ENCODE data around the gene POLDIP3. TPM values are rescaled to one million over a fixed set of nuclear protein-coding genes. Genes with fewer than 3 reads are reported as not detected.

The POLDIP3 gene
- total RNA-seq, 1 experiment from 2014 or later, result 58.3 TPM

DNA sequence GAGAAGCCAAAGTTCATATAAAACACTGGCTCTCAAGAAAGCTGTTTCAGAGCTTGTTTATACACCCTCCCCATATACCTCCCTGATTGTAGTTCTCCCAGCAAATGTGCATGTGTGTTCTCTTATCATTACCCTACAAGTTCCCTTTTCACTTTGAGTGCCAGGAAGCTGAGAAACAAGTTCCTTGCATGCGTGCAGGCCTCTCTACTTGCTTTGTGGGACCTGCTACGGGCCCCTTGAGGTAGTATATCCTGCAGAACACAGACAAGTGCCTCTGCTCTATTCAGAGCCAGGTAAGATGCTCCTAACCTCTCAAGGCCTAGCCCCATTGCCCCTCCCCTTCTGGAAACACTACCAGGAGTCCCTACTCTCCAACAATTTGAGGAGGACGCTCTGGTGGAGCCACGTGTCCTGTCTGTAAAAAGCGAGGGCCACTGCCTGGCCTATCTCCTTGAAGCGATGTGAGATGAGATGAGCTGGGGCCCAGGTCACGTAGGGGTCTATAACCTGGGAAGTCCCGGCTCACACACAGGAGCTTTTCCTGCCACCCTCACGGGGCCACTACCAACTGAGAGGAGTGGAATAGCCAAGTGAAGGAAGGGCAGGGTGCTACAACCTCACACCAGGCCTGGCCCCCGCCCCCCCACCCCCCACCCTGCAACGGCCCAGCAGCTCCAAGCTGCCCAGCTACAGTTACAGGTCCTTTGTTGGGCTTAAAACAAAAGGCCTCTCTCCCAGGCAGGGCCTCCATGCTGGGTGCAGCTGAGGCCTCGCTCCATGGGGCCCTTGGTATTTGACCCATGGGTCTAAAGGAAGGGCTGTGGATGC is 28.3 kb upstream of the POLDIP3 start:
- no peak for DNase-seq (ENCODE audit: low read depth)

GRCh38 chr22:42641801-42642413 is 27.2 kb upstream of the POLDIP3 start:
- DNase-seq (ENCODE audit: low read depth), result no peak

- DNase-seq (ENCODE audit: low read depth), result no peak
Measured at GRCh38 chr22:42639541-42640241, 25.0 kb upstream of the POLDIP3 start.

- no peak for DNase-seq (ENCODE audit: low read depth)
Measured at GRCh38 chr22:42637555-42637954, 22.9 kb upstream of the POLDIP3 start.

- DNase-seq (ENCODE audit: low read depth), result no peak
Measured at GRCh38 chr22:42636506-42636905, 21.8 kb upstream of the POLDIP3 start.

- DNase-seq (ENCODE audit: low read depth), result peak; percentile 95
Measured at GRCh38 chr22:42635531-42635930, 20.8 kb upstream of the POLDIP3 start.

- DNase-seq (ENCODE audit: low read depth), result no peak
Measured at GRCh38 chr22:42633013-42633412, 18.3 kb upstream of the POLDIP3 start.

- DNase-seq (ENCODE audit: low read depth), result no peak
Measured at GRCh38 chr22:42632096-42632495, 17.4 kb upstream of the POLDIP3 start.

- peak; percentile 67 for DNase-seq (ENCODE audit: low read depth)
Measured at GRCh38 chr22:42630901-42631602, 16.4 kb upstream of the POLDIP3 start.

DNA sequence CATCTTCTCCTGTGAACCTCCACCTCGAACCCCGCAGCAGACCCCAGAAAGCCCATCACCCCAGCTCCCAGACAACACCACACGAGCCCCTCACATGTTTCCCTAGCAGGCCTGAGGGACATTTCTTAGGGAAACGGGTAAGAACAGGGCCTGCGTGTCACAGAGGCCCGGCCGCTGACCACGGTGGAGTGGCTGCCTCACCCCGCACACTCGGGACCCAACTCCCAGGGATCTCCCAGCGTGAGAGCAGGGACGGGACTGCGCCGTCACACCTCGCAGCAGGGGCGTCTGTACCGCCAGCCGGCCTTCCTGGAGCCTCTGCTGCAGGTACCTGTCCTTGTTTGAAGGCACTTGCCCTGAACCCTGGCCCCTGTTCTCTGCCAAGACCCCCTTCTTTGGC is 15.5 kb upstream of the POLDIP3 start:
- no peak for DNase-seq (ENCODE audit: low read depth)

- DNase-seq (ENCODE audit: low read depth), result no peak
Measured at GRCh38 chr22:42627981-42628380, 13.3 kb upstream of the POLDIP3 start.

DNA sequence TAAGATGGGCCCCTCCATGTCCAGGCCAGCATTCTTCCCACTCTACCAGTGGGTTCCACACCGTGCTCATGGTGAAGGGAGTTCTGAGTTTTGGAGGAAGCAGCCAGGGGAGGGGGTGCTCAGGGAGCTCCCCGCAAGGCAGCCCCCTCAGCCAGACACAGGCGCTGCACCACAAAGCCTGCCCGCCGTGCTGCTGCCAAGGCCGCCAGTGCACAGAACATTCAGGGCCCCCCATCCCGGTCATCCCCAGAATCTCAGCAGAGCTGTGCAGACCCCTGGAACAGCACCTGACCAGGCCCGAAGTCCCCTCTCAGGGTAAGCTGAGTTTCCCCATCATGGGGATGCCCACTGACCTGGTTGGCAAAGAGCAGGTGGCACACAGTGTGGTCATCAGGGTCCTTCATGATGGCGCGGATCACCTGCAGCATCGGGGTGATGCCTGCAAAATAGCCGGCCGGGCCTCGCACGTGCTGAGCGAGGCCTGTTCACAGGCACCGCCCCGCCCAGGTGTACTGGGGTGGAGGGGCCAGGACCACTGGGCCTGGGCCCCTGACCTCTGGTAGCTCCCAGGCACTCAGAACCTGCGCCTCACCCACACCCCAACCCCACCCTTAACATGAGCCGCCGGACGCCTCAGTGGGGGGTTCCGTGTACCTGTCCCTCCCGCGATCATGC is 12.4 kb upstream of the POLDIP3 start:
- DNase-seq (ENCODE audit: low read depth), result no peak

GRCh38 chr22:42626431-42626830 is 11.7 kb upstream of the POLDIP3 start:
- no peak for DNase-seq (ENCODE audit: low read depth)

DNA sequence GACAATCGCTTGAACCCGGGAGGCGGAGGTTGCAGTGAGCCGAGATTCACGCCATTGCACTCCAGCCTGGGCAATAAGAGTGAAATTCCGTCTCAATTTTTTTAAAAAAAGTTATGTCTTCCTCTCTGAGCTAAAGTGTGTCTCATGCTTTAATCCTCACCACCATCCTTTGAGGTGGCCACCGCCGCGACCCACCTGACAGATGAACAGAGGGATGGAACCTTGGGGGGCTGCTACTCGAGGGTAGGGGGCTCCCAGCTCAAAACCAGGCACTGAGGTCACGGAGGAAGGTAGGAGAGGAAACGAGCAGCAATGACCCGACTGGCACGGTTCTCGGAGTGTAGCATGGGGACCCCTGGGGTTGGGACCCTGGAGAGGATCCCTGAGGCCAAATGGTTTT is 10.7 kb upstream of the POLDIP3 start:
- DNase-seq (ENCODE audit: low read depth), result no peak

DNA sequence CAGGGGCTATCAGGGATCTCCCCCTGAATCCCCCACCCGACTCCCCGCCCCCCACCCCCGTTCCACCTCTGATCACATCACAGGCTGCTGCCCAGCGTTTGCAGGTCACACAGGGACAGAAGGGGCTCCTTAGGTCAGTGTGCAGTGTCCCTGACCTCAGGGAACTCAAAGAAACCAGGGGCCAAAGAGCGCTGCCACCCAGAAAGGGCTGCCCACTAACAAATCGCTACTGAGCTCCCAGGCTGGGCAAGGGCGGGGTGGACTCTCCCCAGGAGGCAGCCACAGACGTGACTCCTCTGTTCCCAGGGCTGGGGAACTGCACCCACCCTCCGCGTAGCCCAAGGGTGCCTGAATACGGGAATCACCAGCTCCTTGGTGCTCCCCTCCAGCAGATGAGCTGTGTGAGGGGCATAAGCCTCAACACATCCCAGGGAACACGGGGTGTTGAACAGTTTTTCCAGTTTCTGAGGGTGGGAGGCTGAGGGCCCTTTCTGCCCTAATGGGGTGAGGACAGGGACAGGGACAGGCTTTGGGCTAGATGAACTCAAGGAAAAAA is 9.9 kb upstream of the POLDIP3 start:
- no peak for DNase-seq (ENCODE audit: low read depth)

DNA sequence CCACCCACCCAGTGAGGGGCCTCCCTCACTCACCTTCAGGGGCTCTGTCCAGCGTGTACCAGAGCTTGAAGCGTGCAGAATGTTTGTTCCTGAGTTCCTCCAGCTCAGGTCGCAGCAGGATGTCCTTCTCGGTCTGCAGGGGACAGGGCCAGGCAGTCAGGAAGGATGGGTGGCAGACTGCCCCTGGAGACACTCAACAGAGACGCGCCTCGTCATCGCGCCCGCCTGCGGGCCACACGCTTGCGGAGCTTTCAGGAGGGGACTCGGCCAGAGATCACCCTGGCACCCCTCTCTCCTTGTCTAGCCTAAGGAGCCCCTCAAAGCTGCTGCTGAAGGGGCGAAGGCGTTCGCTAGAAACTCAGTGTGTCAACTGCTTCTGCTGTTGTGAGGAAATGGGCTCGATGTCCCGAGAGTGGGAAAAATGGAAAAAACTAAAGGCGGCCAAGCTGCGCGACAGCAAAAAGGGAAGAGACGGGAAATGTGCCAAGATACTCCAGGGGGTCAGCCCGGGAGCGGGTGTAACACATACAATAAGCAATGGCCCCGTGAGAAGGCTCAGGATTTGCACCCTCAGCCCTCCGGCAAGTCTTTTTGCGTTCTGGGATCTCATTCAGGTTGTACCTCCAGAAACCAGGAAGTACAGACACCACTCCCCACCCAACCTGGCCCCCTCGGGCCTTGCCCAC is 9.2 kb upstream of the POLDIP3 start:
- no peak for DNase-seq (ENCODE audit: low read depth)

GRCh38 chr22:42623301-42623751 is 8.6 kb upstream of the POLDIP3 start:
- no peak for DNase-seq (ENCODE audit: low read depth)

GRCh38 chr22:42622061-42622710 is 7.5 kb upstream of the POLDIP3 start:
- DNase-seq (ENCODE audit: low read depth), result no peak

DNA sequence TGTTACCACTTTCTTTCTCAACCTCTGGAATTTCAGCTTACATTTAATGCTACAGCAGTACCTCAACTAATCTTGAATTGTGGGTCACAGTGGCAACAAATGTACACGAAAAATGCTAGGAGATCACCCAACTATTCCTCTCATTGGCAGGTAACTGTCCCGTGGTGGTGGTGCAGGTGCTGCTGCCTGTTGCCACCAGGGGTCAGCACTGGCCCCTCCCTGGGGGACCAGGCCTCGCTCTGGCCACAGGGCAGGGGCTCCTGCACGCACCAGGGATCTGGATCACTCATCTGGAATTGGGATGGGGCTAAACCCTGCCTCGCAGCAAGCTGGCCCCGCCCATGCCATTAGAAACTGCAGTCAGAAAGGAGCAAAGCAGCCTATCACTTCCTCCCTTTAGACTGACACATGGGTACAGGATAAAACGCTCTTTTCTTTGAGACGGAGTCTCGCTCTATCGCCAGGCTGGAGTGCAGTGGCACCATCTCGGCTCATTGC is 6.9 kb upstream of the POLDIP3 start:
- DNase-seq (ENCODE audit: low read depth), result peak; percentile 60

Measured in HT1080 (cell line).